ENCODE results near the gene PPP1R9A.

Gene PPP1R9A

DNA sequence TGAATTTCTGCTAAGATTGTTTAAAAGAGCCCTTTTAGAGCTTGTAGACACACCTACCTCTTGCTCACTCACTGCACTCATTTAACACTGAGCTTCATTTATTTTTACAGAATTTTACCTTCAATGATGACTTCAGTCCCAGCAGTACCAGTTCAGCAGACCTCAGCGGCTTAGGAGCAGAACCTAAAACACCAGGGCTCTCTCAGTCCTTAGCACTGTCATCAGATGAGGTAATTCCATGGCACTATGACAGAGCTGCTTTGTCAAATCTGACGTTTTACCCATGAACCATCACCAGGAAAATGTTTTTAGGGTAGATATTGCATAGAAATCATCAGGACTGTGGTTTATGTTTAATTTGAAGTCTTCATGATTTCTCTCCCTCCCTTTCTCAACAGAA is 378.7 kb downstream of the PPP1R9A start:
- H3K9me3 ChIP-seq, result no peaks in the 10 kb centered on the region
- H3K27ac ChIP-seq, result no peak overlapping the region
- peaks cover 0 to 21% (median 0%) of the 10 kb centered on the region in 3 donors for H3K36me3 ChIP-seq
- no peak for DNase-seq
- H3K4me3 ChIP-seq, result no peak overlapping the region
- no peaks in the 10 kb centered on the region for H3K4me1 ChIP-seq
- TF ChIP-seq, protein P1, sequence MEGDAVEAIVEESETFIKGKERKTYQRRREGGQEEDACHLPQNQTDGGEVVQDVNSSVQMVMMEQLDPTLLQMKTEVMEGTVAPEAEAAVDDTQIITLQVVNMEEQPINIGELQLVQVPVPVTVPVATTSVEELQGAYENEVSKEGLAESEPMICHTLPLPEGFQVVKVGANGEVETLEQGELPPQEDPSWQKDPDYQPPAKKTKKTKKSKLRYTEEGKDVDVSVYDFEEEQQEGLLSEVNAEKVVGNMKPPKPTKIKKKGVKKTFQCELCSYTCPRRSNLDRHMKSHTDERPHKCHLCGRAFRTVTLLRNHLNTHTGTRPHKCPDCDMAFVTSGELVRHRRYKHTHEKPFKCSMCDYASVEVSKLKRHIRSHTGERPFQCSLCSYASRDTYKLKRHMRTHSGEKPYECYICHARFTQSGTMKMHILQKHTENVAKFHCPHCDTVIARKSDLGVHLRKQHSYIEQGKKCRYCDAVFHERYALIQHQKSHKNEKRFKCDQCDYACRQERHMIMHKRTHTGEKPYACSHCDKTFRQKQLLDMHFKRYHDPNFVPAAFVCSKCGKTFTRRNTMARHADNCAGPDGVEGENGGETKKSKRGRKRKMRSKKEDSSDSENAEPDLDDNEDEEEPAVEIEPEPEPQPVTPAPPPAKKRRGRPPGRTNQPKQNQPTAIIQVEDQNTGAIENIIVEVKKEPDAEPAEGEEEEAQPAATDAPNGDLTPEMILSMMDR (IDR thresholded peaks at IDR 0.05), result no peak
- intact Hi-C loops (cut with DNase I; ENCODE audit: low total_unique reads), result no loop called here
- no peaks in the 10 kb centered on the region for H3K27me3 ChIP-seq

- Histone ChIP-seq H3K4me1 (no peaks in the 10 kb centered on the region), H3K4me3 (no peak overlapping the region), H3K36me3 (peaks cover 0 to 16% (median 0%) of the 10 kb centered on the region in 3 donors), H3K27me3 (no peaks in the 10 kb centered on the region), H3K9me3 (no peaks in the 10 kb centered on the region), H3K27ac (no peak overlapping the region)
- TF ChIP-seq, protein P1 (IDR thresholded peaks at IDR 0.05), result no peak
- DNase-seq, result no peak
- intact Hi-C loops (cut with DNase I; ENCODE audit: low total_unique reads), result no loop called here
Observed at GRCh38 chr7:95290166-95290830, 382.9 kb downstream of the PPP1R9A start.

DNA sequence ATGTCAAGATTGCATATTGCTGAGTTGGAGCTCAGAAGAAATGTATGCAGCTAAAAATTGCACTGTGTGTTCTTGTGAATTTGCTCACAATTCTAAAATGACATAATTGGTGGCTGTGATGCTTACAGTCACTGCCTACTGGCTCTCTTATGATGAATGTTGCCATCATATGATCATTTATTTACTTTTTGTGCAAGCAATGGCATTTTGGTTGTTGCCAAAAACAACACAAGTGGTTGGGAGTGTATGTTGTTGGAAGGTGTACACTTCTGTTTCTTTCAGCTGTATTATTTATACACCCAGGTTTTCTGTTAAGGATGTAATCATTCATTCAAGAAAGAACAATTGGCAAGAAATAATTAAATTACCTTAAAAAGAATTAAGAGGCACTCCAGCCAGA is 388.0 kb downstream of the PPP1R9A start:
- DNase-seq, result no peak
- H3K36me3 ChIP-seq, result peaks cover 0 to 3% (median 0%) of the 10 kb centered on the region in 3 donors
- no peaks in the 10 kb centered on the region for H3K4me1 ChIP-seq
- no peak overlapping the region for H3K4me3 ChIP-seq
- no peak overlapping the region for H3K27ac ChIP-seq
- no peaks in the 10 kb centered on the region for H3K27me3 ChIP-seq
- no peaks in the 10 kb centered on the region for H3K9me3 ChIP-seq
- TF ChIP-seq, protein P1 (IDR thresholded peaks at IDR 0.05), result no peak
- intact Hi-C loops (cut with DNase I; ENCODE audit: low total_unique reads), result no loop called here

GRCh38 chr7:95296456-95296855 is 389.1 kb downstream of the PPP1R9A start:
- no peaks in the 10 kb centered on the region for H3K9me3 ChIP-seq
- no peaks in the 10 kb centered on the region for H3K4me1 ChIP-seq
- H3K27me3 ChIP-seq, result no peaks in the 10 kb centered on the region
- H3K4me3 ChIP-seq, result no peak overlapping the region
- intact Hi-C loops (cut with DNase I; ENCODE audit: low total_unique reads), result no loop called here
- H3K36me3 ChIP-seq, result no peaks in the 10 kb centered on the region
- TF ChIP-seq, protein P1 (IDR thresholded peaks at IDR 0.05), result no peak
- no peak overlapping the region for H3K27ac ChIP-seq
- no peak for DNase-seq

GRCh38 chr7:95297041-95297440 is 389.6 kb downstream of the PPP1R9A start:
- no peaks in the 10 kb centered on the region for H3K4me1 ChIP-seq
- no peaks in the 10 kb centered on the region for H3K27me3 ChIP-seq
- no peaks in the 10 kb centered on the region for H3K9me3 ChIP-seq
- no peaks in the 10 kb centered on the region for H3K36me3 ChIP-seq
- H3K27ac ChIP-seq, result no peak overlapping the region
- no peak for DNase-seq
- H3K4me3 ChIP-seq, result no peak overlapping the region
- TF ChIP-seq, protein P1 (IDR thresholded peaks at IDR 0.05), result no peak
- intact Hi-C loops (cut with DNase I; ENCODE audit: low total_unique reads), result no loop called here

DNA sequence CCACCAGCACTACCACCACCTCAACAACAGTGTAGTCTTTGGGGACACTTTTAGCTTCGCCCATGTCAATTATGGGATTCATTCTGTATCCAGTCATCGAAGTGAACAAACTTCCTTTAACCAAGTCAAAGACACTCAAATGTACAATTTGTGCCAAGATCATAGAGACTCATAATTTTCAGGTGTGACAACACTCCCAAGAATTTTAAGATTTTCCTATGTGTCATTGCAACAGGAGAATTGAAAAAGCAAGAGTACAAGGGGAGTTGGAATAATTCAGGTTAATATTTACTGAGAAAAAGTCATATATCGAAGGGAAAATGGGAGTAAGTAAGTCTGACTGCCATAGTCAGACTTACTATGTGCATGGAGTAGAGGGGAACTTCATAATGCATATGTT is 390.7 kb downstream of the PPP1R9A start:
- H3K4me3 ChIP-seq, result no peak overlapping the region
- no peaks in the 10 kb centered on the region for H3K4me1 ChIP-seq
- DNase-seq, result no peak
- no peaks in the 10 kb centered on the region for H3K36me3 ChIP-seq
- TF ChIP-seq, protein P1 (IDR thresholded peaks at IDR 0.05), result no peak
- H3K27ac ChIP-seq, result no peak overlapping the region
- H3K9me3 ChIP-seq, result no peaks in the 10 kb centered on the region
- intact Hi-C loops (cut with DNase I; ENCODE audit: low total_unique reads), result no loop called here
- H3K27me3 ChIP-seq, result no peaks in the 10 kb centered on the region
